Ishikawa (cell line): ENCODE measurements around the gene SSH2.

Experiments
- EGR1 ChIP-seq: IDR thresholded peaks from 2 replicates; pipeline ENCODE4 v1.6.1; 2012
- TEAD4 ChIP-seq: IDR thresholded peaks from 2 replicates; pipeline ENCODE4 v1.6.1; 2012

- TF ChIP-seq EGR1 (no peak), TEAD4 (no peak)
Observed at GRCh38 chr17:29652976-29653375, 277.1 kb downstream of the SSH2 start.
